Erythroblast (primary cell): ENCODE results near the gene ACKR3.

Source experiments
- DNase-seq, 2 experiments: peaks; one replicate each; lab custom pipeline; 2025; lab: John Stamatoyannopoulos, UW
- GATA1 ChIP-seq: IDR thresholded peaks from 2 replicates; pipeline ENCODE4 v1.6.1; 2011; ENCODE audit warnings: low read depth, mild to moderate bottlenecking, control low read depth, low read length, moderate library complexity
- POLR2A ChIP-seq: IDR thresholded peaks from 2 replicates; pipeline ENCODE4 v1.6.1; 2011; ENCODE audit warnings: mild to moderate bottlenecking, low read length

Gene ACKR3

DNA sequence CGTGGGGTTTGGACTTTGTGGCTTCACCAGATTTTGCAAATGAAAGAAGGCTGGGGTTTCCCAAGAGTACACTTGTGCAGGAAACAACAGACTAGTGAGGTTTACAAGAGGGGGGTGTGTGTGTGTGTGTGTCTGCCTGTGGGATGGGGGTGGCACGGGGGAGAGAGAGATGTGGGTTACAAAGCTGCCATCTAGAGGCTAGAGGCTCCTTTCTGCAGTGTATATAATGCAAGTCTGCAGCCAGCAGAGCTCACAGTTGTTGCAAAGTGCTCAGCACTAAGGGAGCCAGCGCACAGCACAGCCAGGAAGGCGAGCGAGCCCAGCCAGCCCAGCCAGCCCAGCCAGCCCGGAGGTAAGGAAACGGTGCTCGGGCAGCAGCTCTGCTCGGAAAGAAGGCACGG, at the start of gene ACKR3:
ACKR3 (plus strand) TSS at position 253 of the 401 bp plus-strand sequence. CDS start 10,641 bp downstream, outside the sequence.
- TF ChIP-seq GATA1 (no peak), POLR2A (no peak)
- DNase-seq: no peak

DNA sequence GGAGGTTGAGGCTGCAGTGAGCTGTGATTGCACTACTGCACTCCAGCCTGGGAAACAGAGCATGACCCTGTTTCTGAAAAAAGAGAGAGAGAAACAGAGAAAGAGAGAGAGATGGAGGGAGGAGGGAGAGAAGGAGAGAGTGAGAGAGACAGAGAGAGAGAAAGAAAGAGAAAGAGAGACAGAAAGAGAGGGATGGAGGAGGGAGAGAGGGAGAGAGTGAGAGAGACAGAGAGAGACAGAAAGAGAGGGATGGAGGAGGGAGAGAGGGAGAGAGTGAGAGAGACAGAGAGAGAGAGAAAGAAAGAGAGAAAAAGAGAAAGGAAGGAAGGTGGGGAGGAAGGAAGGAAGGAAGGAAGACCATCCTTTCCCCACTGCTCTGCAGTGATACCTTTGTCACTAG, 48.1 kb upstream of the ACKR3 start:
- no peak for DNase-seq
- TF ChIP-seq POLR2A (no peak), GATA1 (no peak)

DNA sequence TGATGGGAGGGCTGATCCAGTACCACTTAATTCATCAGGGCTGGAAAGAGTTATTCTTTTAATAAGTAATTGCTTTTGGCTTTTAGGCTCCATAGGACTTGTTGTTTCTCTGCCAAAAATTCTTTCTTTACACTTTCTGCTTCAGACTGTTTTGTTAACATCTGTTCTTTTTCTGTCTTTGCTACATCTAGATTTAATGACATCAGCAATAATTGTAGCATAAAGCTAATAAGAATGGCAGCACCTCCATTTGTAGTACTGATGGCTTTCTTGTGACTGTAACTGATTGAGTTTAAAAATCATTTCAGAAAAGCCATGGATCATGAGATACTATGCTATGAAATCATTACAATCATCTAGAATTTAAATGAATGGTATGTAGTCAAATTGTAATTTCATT, 46.4 kb upstream of the ACKR3 start:
- no peak for DNase-seq
- TF ChIP-seq POLR2A: no peak
- TF ChIP-seq GATA1: no peak

DNA sequence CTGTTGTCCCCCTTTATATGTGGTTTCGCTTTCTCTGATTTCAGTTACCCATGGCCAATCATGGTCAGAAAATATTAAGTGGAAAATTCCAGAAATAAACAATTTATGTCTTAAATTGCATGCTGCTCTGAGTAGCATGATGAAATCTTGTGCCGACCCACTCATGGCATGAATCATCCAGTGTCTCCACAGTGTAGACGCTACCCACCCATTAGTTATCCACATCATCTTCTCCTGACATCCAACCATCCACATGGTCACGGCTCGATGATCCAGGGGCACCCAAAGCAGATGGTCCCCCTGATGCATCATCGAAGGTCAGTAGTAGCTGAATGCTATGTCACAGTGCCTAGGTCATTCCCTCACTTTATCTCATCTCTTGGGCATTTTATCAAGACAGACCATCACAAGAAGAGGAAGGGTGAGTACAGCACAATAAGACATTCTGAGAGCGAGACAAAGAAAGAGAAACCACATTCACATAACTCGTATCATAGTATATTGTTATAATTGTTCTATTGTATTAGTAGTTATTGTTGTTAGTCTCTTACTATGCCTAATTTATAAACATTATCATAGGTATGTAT, 44.1 kb upstream of the ACKR3 start:
- TF ChIP-seq GATA1 (no peak), POLR2A (no peak)
- DNase-seq: no peak

DNA sequence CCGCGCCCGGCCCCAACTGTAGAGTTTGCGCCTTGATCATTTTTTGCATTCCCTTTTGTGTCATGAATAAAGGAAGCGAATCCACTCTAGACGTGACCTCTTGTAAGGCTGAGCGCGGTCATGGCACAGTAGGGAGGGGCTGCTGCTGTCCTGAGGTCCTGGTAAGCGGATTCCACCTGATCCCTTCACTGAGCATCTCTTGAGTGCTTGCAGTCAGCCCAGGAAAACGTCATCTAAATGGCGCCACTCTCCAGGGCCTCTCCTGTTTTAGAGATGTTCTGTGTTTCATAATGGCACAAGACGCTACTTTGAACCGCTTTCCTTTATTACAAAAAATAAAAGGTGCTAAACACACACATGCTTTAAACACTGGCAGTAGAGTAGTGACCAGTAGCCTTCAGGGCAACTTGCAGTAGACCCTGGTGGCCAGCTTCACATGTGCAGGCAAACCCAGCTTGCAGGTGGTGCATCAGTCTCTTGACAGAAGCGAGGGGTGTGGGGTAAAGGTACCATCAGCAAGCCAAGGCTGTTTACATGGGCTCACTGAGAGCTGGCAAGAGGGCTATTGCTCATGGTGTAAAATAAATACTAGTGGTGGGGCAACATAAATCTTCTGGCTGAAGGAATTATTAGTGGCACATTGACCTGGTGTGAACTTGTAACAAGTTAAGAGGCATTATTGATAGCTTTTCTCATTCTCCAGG, 43.0 kb upstream of the ACKR3 start:
- no peak for DNase-seq
- TF ChIP-seq GATA1 (no peak), POLR2A (no peak)

DNA sequence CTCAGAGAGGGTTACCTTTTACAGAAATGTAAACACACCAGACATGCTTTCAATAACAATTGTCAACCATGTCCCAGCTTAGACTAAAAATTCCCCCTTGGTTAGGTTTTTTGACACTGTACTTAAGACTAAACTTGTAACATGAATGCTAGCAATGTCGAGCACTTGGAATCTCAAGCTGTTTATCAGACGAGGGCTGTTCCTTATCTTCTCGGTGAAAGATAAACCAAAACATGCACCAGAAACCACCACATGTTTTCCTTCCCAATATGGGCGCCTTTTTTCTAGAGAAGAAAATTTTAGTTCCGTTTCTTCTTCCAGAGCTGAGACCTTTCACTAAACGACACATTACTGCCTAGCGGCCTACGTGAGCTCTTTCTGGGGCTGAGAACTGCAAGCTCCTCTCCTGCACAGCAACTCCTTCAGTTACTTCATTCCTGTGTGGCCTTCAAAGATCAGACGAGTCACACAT, 42.4 kb upstream of the ACKR3 start:
- TF ChIP-seq GATA1 (no peak), POLR2A (no peak)
- no peak for DNase-seq

DNA sequence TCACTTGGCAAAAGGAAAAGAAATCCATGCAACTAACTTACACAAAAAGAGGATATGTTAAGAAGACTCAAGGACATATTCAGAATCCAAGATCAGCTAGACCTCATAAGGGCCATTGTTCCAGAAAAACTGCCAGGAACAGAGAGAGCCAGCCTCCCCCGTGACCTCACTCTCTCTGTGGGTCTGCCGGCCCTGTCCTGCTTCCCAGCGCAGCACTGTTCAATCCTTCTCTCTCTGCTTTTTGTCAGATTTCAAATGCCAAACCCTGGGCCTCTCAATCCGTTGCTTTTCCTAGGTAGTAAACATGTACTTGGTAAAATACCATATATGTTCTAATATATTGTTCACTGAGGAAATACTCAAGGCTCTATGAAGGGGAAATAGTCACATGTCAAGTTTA, 40.0 kb upstream of the ACKR3 start:
- DNase-seq: no peak

DNA sequence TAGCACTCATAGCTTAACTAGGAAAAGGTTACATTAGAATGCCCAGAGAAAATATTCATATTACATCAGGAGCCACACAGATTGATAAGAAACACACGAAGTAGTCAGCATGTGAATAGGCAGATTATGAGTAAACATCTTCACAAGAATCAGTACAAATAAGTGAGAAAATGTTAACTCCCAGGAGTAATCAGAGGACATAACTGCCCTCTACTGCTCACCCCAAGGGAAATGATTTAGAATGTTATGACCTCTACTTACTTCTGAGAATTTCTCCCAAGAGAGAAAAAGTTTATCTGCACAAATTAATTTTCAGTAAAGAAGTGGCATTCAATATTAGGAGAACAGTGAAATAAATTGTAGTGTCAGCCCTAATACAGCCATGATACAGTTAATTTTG, 39.1 kb upstream of the ACKR3 start:
- TF ChIP-seq POLR2A (no peak), GATA1 (no peak)
- DNase-seq: no peak

More for the DNA sequence above, 40.0 kb upstream of the ACKR3 start:
- no peak for TF ChIP-seq GATA1
- TF ChIP-seq POLR2A: no peak

DNA sequence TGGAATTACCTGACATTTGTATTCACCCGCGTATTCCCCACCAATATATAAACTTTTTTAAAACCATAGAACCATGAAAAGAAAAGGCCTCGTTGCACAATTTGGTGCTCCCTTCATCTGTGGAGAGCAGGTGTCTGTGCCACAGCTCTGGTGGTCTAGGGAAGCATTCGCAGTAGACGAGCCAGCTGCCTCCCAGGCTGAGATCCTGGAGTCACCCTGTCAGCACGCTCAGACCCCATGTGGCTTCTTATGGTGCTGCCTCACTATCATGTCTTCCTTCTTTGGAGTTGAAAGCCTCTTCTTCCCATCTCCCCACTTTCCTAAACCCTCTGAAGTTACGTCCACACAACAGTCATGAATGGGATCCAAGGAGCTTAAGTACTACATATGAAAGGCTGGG, 38.4 kb upstream of the ACKR3 start:
- no peak for DNase-seq
- no peak for TF ChIP-seq GATA1
- TF ChIP-seq POLR2A: no peak

DNA sequence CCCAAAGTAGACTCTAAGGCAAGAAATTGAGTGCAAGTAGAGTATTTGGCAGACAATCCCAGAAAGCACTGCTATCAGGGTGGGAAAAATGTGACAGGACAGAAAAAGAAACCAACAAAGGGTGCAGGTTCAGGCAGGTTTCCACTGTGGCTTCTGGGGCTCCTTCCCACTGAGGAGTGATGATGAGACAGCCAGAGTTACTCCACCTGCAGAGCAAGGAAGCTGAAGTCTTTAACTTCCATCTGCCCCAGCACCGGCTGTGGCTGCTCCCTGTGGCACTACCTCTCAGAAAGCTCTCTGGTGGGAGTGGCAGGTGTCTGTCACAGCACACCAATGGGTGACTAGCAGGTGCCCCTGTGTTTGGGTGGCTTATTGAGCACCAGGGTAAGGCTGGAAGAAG, 37.6 kb upstream of the ACKR3 start:
- TF ChIP-seq POLR2A (no peak), GATA1 (no peak)
- no peak for DNase-seq

DNA sequence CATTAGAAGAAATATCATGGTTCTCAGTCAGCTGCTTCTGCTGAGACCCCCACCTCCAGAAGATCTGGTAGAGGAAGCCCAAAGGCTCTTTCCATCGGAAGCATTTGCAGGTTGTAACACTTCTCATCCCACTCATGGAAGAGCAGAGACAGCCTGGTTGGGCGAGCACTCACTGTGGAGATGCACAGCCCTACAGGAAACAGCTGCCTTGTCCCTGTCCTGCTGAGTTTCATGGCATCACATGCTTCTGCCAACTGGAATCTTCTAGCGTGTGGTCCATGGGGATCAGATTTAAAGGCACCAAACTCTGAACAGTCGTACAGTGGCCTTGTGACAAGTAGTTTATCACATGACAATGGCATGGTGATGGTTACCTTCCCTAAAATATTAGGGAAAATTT, 36.3 kb upstream of the ACKR3 start:
- TF ChIP-seq POLR2A (no peak), GATA1 (no peak)
- no peak for DNase-seq

DNA sequence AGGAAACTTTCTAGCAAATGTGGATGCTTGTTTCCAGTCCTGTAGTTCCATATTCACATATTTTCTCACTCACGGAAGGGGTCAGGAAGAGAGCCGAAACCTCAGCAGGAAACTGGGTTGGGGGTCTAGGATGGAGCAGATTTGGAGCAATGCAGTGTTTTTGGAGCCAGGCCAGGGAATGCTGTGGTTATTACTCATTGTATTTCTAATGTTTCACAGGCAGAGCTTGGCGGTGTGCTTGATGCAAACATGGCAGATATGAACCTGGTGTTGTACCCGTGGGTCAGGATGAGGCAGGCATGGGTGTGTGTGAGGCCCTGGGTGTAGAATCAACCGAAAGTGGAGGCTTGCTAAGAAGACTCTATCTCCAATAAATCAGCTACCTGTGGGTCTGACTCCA, 34.6 kb upstream of the ACKR3 start:
- TF ChIP-seq GATA1 (no peak), POLR2A (no peak)
- no peak for DNase-seq

DNA sequence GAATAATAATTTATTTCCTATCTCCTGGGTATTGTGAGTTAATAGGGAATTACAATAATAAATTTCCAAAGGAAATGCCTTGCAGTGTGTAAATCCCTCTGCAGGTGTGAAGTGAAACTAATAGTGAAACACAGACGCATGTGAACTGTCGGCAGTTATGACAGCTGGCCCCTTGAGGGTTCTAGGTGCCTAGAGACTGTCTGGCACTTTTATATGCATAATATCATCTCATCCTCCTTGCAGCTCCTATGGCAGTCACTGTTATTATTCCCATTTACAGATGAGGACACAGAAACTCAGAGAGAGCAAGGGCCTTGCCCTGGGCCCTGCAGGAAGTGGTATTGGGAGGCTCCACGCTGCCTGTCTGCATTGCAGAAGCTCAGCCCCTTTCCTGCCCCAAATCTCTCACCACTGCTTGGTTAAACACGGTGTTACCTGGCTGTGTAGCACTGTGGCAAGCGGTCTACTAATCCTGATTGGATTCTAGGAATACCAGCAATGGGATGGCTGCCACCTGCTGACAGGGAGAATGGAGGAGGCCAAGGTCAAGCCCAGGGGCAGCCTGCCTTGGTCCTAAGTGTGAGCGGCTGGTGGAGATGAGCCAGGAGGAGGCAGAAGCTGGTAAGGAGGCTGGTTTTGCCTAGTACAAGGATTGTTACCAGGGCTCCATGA, 32.8 kb upstream of the ACKR3 start:
- no peak for DNase-seq
- TF ChIP-seq POLR2A (no peak), GATA1 (no peak)

DNA sequence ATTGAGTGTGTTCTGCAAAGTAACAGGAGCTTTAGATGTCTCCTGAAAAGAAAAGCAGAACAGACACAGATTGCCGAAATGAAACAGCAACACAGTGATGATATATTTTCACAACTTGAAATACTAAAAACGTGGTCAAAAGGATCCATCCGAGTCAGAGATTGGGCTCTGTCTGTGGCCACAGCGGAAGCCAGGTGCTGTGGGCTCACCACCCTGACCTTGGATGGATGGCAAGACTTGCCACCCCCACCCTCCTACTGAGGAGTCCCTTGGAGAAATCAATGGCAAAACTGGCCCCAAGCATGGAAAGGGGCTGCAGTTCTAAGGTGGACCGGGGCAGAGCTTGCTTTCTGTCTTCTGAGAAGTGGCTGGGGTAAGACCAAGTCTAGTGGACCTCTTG, 31.4 kb upstream of the ACKR3 start:
- DNase-seq: no peak
- no peak for TF ChIP-seq POLR2A
- TF ChIP-seq GATA1: no peak
